ENCODE measurements around the gene PKLR.
A peak's percentile ranks its signal among the peaks of the same experiment; 100 is the strongest.

The PKLR gene

DNA sequence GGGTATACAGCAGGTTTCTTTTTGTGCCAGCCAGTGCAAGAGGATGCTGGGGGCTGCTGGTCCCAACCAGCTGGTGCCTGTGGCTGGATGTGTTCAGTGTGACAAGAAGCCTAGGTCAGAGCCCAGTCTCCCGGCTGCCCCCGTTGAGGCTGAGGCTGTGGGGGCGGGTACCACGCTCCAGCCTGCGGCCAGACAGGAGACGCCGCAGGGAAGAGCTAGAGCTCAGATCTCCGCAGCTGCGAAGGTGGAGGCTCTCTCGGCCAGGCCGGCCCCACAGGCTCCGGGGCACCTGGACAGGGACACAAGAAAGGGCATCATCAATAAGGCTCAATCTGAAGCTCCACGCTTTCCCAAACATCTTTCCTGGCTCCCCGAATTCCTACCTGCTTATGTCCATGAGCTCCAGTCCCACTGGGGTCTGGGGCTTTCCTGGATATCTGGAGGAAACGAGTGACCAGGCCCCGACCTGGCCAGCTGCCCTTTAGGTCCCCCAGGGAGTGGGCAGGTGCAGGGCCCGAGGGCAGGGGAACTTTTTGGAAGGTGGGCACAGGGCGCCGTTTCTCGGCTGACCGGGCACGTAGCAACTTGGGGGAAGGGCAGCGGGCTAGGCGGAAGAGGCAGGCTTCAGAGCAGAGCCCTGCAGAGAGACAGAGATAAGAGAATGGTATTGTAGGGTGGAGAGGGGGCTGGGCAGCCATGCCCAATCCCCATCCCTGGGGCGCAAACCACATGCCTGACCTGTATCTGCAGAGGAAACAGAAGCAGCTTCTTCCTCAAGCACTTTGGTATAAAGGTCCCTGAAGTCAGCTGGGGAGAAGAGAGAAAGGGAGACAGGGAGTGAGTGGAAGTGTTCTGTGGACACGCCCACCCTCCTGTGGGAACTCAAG, 53.3 kb downstream of the PKLR start:
- TF ChIP-seq TAF1 (IDR thresholded peaks at IDR 0.05; ENCODE audit: borderline replicate concordance, insufficient read depth, low read length) (no peak), FOXP2 (optimal IDR thresholded peaks at IDR 0.05; ENCODE audit: borderline replicate concordance, extremely low read depth, extremely low read length, insufficient read depth) (no peak), SIN3A (IDR thresholded peaks at IDR 0.05; ENCODE audit: borderline replicate concordance, insufficient read depth, low read length) (no peak), POLR2AphosphoS5 (IDR thresholded peaks at IDR 0.05; ENCODE audit: low read depth, low read length) (no peak)
- TF ChIP-seq, protein P1, sequence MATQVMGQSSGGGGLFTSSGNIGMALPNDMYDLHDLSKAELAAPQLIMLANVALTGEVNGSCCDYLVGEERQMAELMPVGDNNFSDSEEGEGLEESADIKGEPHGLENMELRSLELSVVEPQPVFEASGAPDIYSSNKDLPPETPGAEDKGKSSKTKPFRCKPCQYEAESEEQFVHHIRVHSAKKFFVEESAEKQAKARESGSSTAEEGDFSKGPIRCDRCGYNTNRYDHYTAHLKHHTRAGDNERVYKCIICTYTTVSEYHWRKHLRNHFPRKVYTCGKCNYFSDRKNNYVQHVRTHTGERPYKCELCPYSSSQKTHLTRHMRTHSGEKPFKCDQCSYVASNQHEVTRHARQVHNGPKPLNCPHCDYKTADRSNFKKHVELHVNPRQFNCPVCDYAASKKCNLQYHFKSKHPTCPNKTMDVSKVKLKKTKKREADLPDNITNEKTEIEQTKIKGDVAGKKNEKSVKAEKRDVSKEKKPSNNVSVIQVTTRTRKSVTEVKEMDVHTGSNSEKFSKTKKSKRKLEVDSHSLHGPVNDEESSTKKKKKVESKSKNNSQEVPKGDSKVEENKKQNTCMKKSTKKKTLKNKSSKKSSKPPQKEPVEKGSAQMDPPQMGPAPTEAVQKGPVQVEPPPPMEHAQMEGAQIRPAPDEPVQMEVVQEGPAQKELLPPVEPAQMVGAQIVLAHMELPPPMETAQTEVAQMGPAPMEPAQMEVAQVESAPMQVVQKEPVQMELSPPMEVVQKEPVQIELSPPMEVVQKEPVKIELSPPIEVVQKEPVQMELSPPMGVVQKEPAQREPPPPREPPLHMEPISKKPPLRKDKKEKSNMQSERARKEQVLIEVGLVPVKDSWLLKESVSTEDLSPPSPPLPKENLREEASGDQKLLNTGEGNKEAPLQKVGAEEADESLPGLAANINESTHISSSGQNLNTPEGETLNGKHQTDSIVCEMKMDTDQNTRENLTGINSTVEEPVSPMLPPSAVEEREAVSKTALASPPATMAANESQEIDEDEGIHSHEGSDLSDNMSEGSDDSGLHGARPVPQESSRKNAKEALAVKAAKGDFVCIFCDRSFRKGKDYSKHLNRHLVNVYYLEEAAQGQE (IDR thresholded peaks at IDR 0.05; ENCODE audit: insufficient read depth in 1 of 2, low read depth in 2 of 2, low read length in 2 of 2) = no peak

DNA sequence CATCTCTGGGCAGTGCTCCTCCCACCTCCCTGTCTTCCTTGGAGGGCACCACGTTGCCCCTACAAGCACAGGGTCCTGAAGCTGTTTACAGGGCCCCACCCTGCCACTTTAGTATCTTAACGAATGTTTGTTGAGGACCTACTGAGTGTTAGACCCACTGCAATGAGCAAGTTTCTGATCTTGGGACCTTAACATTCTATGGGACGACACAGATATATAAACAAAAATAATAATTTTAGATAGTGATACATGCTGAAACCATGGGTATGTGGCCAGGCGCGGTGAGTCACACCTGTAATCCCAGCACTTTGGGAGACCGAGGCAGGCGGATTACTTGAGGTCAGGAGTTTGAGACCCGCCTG, 56.1 kb downstream of the PKLR start:
- no peak for TF ChIP-seq FOXP2 (optimal IDR thresholded peaks at IDR 0.05; ENCODE audit: borderline replicate concordance, extremely low read depth, extremely low read length, insufficient read depth)
- TF ChIP-seq, protein P1 (IDR thresholded peaks at IDR 0.05; ENCODE audit: insufficient read depth in 1 of 2, low read depth in 2 of 2, low read length in 2 of 2) = no peak
- TF ChIP-seq SIN3A (IDR thresholded peaks at IDR 0.05; ENCODE audit: borderline replicate concordance, insufficient read depth, low read length) = no peak
- TF ChIP-seq POLR2AphosphoS5 (IDR thresholded peaks at IDR 0.05; ENCODE audit: low read depth, low read length) = no peak
- TF ChIP-seq TAF1 (IDR thresholded peaks at IDR 0.05; ENCODE audit: borderline replicate concordance, insufficient read depth, low read length) = no peak

DNA sequence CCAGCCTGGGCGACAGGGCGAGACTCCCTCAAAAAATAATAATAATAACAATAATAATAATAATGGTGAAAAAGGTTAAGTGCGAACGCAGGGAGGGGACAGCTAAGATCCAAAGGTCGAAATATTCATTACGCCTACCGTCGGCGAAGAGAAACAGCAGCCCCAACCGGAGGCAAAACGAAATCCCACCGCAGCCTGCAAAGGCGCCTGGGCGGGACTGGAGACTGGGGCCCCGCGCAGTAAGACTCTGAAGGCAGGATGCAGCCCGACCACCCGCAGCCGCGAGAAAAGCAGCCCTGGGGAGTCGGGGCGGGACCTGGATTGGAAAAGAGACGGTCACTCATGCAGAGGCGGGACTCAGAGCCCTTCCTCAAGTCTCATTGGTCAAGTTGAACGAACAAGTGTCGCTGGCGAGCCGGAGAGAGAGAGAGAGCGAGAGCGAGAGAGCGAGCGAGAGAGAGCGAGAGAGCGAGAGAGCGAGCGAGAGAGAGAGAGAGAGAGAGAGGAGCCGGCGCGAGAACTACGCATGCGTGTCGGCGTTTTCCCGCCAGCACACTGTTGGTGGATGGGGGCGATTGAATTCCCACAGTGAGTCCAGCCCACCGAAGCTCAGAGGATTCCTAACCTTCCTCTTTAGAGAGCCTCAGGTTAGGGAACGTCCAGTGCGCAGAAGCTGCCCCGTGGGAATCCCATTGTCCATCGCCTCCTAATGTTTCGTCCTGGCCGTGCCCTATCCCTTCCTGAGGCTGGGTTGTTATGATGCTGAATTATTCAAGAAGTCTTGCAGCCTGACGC, 56.7 kb downstream of the PKLR start:
- TF ChIP-seq, protein P1 (IDR thresholded peaks at IDR 0.05; ENCODE audit: insufficient read depth in 1 of 2, low read depth in 2 of 2, low read length in 2 of 2) = peak; percentile 45 to 53; a peak in 2 of 4 replicates
- TF ChIP-seq POLR2AphosphoS5 (IDR thresholded peaks at IDR 0.05; ENCODE audit: low read depth, low read length) = peak; percentile 99
- TF ChIP-seq TAF1 (IDR thresholded peaks at IDR 0.05; ENCODE audit: borderline replicate concordance, insufficient read depth, low read length) = peak; percentile 87; the same call in 1 of the 2 replicates
- peak; percentile 41 for TF ChIP-seq FOXP2 (optimal IDR thresholded peaks at IDR 0.05; ENCODE audit: borderline replicate concordance, extremely low read depth, extremely low read length, insufficient read depth)
- peak; percentile 62; the same call in 1 of the 2 replicates for TF ChIP-seq SIN3A (IDR thresholded peaks at IDR 0.05; ENCODE audit: borderline replicate concordance, insufficient read depth, low read length)

DNA sequence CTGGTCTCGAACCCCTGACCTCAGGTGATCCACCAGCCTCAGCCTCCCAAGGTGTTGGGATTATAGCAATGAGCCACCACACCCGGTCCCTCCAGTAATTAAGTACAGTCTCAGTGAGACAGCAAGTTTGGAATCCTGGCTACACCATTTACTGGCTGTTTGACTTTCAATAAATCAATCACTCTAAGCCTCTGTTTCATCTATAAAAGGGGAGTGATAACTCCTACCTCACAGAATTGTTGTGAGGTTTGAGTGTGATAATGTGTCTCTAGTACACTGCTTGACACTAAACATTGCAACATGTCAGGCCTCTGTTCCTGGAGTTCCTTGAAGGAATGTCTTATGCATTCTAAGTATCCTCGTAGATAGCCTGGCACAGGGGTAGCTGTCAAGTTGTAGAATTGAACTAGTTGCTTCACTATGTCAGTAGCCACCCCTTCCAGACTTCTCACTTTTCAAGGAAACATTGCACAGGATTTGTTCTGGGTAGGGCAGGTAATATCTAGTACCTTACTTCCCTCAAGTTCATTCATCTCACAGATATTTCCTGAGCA, 58.4 kb downstream of the PKLR start:
- TF ChIP-seq SIN3A (IDR thresholded peaks at IDR 0.05; ENCODE audit: borderline replicate concordance, insufficient read depth, low read length) = no peak
- TF ChIP-seq, protein P1 (IDR thresholded peaks at IDR 0.05; ENCODE audit: insufficient read depth in 1 of 2, low read depth in 2 of 2, low read length in 2 of 2) = no peak
- no peak for TF ChIP-seq TAF1 (IDR thresholded peaks at IDR 0.05; ENCODE audit: borderline replicate concordance, insufficient read depth, low read length)
- no peak for TF ChIP-seq FOXP2 (optimal IDR thresholded peaks at IDR 0.05; ENCODE audit: borderline replicate concordance, extremely low read depth, extremely low read length, insufficient read depth)
- no peak for TF ChIP-seq POLR2AphosphoS5 (IDR thresholded peaks at IDR 0.05; ENCODE audit: low read depth, low read length)

Data from PFSK-1 (cell line).